ENCODE results near the gene LEKR1.
"Not testable (repeated sequence)": the region's sequence is repeated elsewhere in the genome, so short reads cannot be mapped to it uniquely, and the experiment has no call there.

LEKR1 gene

GRCh38 chr3:156808025-156808424 is 18.1 kb upstream of the LEKR1 start:
- DNase-seq, result no peak

- DNase-seq, result no peak
These were observed 14.9 kb upstream of the LEKR1 start for GRCh38 chr3:156811089-156811862.

GRCh38 chr3:156812521-156813335 is 13.4 kb upstream of the LEKR1 start:
- peak; percentile 63 to 73 for DNase-seq

GRCh38 chr3:156814295-156814694 is 11.9 kb upstream of the LEKR1 start:
- no peak for DNase-seq

GRCh38 chr3:156816091-156816793 is 9.9 kb upstream of the LEKR1 start:
- peak in 1 of 2 experiments; percentile 39 for DNase-seq

- peak; percentile 93 to 94 for DNase-seq
These were observed 9.1 kb upstream of the LEKR1 start for GRCh38 chr3:156816794-156817645.

GRCh38 chr3:156817646-156818272 is 8.4 kb upstream of the LEKR1 start:
- no peak for DNase-seq

GRCh38 chr3:156818273-156818651 is 7.9 kb upstream of the LEKR1 start:
- DNase-seq, result no peak

- no peak for DNase-seq
These were observed 7.3 kb upstream of the LEKR1 start for GRCh38 chr3:156818890-156819289.

- peak in 1 of 2 experiments; percentile 36 for DNase-seq
These were observed 6.1 kb upstream of the LEKR1 start for GRCh38 chr3:156819842-156820691.

- no peak for DNase-seq
These were observed 5.5 kb upstream of the LEKR1 start for GRCh38 chr3:156820692-156821080.

GRCh38 chr3:156822626-156823260 is 3.4 kb upstream of the LEKR1 start:
- DNase-seq, result not testable (repeated sequence)

- no peak for DNase-seq
These were observed 384 bp upstream of the LEKR1 start for GRCh38 chr3:156825795-156826143.

GRCh38 chr3:156826896-156827882 is 1.0 kb downstream of the LEKR1 start:
- no peak for DNase-seq

GRCh38 chr3:156831006-156831405 is 4.9 kb downstream of the LEKR1 start:
- no peak for DNase-seq

GRCh38 chr3:156834435-156834834 is 8.3 kb downstream of the LEKR1 start:
- no peak for DNase-seq

- DNase-seq, result no peak
These were observed 8.9 kb downstream of the LEKR1 start for GRCh38 chr3:156834962-156835535.

GRCh38 chr3:156836701-156837100 is 10.5 kb downstream of the LEKR1 start:
- DNase-seq, result no peak

GRCh38 chr3:156837115-156837514 is 11.0 kb downstream of the LEKR1 start:
- no peak for DNase-seq

Measured in SHP77 (cell line).